NCI-H187 treated with DMSO at 0.1 percent for 48 hours (cell line): ENCODE results near the gene KCNQ4.

Experiments
- DNase-seq: peaks from one replicate; lab custom pipeline; 2025; lab: John Stamatoyannopoulos, UW

Gene KCNQ4

DNA sequence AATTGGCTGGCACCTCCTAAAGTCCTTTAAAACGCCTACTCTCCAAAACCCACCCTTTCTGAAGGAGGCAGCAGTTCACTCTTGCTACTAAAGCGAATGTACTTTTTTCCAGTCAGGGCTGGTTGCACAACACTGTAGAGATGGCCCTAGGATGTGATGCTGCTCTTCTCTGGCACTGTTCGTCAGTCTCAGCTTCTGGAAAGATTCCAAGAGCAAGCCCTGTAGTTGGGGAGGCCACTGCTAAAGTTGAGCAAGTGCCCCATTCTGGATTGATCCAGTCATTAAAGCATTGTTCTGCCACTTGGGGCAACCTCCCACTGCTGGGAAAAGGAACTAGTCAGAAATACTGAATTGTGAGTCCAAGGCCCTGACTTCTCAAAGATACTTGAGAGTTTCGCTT, 28.5 kb upstream of the KCNQ4 start:
- DNase-seq: no peak

DNA sequence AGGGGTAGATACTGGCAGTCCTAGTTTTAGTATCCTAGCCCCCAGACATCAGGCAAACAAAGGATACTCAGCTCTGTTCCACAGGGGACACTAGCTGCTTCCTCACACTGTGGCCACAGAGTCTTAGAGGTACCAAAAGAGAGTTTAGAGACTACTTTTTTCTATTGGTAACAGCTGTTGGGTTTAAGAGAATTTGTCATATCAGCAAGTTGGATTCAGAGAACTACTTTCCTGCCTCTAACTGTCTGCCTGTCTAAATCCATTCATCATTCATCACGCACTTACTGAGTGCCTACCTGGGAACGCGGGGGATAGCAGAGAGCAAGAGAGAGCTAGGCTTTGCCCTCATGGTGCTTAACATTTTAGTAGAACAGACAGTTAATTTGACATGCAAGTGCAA, 27.1 kb upstream of the KCNQ4 start:
- no peak for DNase-seq

DNA sequence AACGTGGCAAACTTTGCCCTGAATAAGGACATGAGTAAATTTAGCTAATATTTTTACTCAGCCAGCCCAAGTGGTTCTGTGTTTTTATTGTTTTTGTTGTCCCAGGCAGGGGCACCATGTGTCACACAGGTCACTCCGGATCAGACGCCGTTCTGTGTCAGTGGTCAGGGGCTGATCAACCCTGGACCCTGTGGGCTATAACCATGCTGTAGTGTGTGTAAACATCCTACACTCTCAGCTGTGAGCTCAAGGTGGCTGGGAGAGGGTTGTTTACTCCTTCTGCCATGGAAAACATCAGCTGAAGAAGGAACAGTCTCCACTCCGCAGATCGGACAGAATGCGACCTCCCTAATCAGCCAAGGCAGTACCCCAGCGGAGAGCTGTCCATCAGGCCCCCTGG, 26.5 kb upstream of the KCNQ4 start:
- DNase-seq: no peak

DNA sequence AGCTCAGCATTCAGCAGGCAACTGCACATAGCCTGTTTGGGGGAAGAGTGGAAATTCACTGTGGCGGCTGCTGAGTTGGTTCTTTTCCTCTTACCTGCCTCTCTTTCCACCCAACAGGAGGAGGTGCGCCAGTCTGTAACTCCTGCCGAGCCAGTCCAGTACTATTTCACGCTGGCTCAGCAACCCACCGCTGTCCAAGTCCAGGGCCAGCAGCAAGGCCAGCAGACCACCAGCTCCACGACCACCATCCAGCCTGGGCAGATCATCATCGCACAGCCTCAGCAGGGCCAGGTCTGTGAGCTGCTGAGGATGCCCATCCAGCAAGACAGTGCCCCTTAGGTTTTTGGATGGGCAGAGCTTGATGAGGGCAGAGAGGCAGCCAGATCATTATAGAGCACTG, 25.6 kb upstream of the KCNQ4 start:
- DNase-seq: no peak

DNA sequence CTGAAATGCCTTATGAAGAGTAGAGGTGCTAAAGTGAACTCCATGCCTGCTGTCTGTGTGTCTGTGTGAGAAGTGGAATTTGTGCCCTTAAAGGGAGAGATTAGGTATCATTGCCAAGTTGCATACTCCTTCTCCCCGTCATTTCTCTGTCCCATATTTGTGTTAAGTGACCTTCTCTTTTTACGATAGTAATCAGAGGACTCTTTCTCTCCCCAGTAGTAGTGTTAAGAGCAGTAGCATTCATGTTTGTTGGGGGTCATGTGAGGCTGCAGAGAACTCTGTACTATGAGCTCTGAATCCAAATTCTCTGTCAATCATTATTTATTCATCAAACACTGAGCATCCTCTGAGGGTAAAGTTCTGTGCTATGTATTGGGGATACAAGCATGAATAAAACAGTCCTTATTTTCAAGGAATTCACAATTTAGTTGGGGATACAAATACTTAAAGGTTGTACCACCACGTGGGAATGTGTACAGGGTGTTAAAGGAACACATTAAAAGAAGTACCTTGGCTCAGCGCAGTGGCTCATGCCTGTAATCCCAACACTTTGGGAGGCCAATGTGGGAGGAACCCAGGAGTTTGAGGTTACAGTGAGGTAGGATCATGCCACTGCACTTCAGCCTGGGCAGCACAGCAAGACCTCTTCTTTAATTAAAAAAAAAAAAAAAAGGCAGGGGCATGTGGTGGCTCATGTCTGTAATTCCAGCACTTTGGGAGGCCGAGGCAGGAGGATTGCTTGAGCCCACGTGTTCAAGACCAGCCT, 24.8 kb upstream of the KCNQ4 start:
- DNase-seq: no peak

DNA sequence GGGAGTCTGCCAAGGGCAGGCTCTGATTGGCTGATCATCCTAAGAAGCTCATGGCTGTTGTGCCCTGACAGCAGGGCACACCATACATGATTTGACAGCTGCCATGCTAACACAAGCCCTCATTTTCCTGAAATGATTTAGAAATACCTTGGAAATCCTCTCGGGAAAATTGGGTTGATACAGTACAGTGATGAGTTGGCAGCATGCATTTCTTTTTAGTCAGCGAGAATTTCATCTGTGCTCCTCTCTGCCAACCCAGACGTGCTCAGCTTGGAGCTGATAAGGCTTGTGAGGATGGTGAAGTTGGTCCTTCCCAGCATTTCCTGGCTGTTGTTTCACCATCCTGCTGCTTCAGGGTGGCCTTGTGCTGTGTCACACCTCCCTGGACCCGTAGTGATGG, 22.6 kb upstream of the KCNQ4 start:
- DNase-seq: no peak

DNA sequence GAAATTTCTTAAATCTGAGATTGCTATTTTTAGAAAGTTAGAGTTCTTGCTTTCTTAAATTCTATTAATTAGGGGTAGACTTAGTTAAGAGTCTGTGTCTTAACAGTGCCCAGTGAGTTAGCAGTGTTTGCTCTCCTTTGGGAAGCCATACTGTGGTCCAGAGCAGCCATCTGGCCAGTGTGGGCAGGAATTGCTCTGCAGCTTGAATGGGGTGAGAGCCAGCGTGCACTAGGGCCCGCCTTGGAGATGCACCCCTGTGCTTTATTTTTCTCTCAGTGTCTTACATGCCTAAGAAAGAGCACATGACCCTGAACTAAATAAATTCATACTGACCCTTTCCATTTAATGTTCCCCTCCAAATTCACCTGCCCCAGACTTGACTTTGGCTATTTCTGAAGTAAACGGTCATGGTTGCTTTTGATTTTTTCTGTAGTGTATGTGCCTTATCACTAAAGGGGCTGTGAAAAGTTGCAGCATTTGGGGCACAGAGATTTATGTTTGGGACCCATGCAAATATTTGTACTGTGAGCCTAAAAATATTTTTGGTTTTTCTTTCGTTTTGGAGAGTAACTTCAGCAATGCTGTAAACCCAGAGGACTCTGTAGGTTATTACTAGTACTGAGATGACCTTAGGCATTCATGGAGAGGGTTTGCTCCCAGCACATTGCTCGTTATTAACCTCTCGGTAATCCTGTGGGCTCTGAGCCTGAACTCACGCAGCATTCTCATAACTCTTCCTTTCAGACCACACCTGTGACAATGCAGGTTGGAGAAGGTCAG, 21.3 kb upstream of the KCNQ4 start:
- DNase-seq: no peak

DNA sequence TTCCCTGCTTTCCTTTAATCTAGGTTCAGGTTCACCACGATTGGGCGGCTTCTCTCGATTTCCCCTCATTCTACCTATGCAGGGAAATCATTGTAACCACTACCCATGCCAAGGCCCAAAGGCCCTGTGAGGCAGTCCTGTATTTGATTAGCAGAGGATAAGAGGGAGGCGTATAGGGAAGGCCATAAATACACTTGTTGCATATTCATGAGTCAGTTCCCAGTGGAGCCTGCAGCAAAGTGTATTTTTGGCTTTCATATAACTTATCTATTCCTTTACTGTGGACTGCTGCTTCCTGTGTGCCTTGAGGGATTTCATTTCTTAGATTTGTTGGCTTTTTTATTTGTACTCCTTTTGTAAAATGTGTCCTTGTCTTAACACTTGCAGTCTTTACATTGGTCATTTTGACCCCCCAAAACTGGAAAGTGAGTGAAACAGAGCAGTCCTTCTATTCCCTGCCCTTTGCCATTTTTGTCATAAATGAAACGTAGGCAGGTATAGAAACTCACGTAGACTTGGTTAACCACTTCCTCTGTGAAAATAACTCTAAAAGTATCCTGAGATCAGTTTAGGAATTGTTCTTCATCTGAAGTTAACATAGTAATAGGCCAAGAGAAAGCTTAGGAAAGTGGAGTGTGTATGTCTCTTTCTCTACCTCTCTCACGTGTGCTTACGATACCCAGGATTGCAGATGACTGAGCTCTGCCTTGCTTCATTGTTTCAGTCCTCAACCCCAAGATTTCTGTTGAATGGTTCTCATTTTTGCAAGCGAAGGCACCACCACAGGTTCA, 19.6 kb upstream of the KCNQ4 start:
- no peak for DNase-seq

DNA sequence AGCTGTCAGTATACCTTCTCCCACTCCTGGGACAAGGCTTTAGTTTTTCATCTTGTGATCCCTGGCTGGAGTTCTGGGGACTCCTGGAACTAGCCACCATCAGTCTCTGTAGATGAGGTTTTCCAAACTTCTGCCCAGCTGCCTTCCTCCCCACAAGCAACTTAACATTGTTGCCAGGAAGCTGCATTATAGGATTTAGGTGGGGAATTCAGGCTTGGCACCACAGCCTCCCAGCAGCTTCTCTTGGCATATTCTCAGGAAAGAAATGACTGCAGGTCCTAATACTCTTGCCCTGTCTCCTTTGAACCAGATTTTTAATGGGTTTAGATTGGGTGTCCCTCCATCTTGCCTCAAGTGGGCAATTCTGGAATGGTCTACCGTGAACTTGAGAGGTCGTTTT, 18.6 kb upstream of the KCNQ4 start:
- DNase-seq: no peak

DNA sequence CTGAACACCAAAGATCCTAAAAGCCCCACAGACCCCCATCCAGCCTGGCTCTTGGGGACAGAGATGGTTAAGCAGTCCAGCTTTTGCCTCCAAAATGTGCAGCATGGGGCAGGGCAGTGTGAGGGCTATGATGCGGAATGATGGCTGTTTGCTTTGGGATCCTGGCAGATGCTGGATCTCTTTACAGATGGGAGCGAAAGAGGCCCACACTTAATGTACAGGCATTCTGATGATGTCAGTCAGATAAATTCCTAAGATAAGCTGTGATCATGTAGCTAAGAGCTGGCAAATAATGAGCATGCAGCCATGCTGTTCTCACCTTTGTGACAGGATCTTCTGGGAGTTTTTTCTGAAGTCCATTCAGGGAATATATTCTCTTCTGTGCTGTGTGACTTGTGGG, 17.6 kb upstream of the KCNQ4 start:
- no peak for DNase-seq

DNA sequence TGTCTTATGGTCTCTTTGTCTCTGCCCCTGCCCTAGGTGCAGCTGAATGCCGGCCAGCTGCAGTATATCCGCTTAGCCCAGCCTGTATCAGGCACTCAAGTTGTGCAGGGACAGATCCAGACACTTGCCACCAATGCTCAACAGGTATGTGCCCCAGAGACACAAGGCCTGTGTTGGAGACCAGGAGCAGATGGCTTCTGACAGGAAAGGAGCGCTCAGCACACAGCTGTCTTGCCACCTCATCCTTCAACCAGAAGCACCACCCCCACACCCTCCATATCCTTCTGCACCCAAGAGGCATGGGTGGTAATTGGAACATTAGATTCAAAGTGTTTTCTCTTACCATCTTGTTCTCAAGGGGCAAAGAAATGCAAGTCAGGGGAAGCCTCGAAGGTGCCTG, 17.0 kb upstream of the KCNQ4 start:
- no peak for DNase-seq

DNA sequence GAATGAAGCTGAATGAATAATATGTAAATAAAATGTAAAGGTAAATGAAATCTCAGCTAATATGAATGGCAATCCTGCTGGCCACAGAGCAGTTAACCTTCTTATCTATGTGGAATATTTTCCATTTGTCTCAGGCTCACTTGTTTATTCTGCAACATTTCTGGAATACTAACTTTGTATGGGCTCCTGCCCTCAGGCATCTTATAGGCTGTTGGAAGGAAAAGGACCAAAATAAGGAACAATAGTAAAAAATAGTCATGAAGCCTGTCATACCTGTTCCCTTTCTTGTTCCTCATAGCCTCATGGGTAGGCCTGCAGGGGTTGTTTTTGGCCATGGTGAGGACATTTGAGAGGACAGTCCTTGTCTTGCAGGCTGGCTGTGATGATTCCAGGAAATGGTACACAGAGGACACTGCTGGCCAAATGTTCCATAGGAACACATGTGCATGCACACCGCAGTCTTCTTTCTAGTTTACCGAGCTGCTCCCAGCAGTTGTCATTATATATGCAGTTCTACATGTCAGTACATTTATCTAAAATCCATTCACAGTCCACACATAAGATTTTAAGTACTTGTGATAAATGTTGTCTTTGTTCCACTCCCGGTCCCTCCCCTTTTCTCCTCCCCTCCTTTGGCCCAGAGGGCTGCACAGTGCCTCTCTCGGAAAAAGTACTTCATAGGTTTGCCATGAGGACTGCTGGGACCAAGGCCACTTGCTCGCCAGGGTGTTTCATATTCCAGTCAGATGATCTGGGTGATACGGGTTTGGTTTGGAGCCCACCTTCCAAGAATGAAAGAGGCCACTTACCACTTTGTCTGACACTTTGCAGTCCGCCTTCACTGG, 15.2 kb upstream of the KCNQ4 start:
- no peak for DNase-seq

DNA sequence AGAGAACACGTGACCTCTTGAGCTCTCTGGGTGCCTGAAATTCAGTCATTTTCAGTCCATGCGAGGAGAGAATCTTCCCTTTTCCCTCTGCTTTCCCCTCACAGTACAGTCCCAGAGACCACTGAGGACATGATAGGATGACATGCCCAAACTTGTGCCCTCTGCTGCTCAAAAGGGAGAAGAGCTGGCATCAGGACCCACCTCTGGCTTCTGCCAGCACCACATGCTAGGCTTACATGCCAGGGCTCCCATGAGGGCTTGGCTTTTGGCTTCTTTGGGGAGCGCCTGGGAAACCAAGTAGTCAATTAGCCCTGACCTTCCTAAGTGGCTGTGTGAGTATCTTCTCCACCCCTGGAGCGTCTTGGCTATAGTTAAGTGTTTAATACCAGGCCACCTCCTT, 13.8 kb upstream of the KCNQ4 start:
- no peak for DNase-seq

DNA sequence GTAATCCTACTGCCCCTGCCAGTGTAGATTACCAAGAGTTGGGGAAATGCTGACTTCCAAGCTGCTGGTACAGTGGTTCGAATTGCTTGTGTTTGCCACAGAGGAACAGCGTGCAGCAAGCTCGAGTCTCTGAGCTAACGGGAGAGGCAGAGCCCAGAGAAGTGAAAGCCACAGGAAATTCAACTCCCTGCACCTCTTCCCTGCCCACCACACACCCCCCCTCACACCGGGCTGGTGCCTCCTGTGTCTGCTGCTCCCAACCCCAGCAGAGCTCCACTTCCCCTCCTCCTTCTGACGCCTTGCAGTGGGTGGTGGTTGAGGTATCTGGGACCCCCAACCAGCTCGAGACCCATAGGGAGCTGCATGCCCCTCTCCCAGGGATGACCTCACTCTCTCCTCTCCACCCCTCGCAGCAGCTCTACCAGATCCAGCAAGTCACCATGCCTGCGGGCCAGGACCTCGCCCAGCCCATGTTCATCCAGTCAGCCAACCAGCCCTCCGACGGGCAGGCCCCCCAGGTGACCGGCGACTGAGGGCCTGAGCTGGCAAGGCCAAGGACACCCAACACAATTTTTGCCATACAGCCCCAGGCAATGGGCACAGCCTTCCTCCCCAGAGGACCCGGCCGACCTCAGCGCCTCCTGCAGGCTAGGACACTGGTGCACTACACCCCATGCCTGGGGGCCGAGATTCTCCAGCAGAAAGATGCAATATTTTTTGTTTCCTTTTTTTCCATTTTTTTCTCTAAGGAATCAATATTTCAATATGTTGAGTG, 13.1 kb upstream of the KCNQ4 start:
- DNase-seq: no peak

DNA sequence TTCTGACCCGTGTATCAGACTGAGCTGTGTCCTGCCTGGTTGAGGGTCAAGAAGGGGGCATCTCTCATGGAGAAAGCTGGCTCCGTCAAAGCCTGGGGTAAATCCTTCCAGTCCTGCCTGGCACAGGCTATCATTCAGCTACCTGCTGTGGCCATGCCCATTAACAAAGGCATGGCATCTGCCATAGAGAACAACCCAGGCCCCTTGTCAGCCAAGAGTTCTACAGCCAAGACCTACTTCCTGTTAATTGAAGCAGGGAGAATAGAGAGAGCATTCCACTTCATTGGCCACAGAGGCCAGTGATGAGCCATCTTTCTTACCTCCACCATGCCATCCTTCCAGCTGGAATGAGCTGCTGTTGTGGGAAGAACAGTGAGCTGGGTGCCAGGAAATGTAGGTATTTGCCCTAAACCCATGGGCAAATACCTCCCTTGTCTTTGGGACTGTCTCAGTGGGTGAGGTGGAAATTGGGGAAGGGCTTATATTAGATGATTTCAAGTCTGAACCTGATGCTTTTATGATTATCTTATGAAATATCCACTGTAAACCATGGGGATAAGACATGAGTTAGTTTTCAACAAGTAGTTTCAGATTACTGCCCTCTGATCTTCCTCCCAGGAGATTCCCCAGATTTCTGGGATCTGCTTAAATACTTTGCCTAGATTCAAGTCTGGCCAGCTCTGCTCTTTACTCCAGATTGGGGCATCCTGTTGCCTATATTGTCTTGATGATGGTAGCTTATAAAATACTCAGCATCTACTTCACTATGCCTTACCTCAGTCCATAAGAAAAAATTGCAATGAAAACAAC, 11.2 kb upstream of the KCNQ4 start:
- no peak for DNase-seq

DNA sequence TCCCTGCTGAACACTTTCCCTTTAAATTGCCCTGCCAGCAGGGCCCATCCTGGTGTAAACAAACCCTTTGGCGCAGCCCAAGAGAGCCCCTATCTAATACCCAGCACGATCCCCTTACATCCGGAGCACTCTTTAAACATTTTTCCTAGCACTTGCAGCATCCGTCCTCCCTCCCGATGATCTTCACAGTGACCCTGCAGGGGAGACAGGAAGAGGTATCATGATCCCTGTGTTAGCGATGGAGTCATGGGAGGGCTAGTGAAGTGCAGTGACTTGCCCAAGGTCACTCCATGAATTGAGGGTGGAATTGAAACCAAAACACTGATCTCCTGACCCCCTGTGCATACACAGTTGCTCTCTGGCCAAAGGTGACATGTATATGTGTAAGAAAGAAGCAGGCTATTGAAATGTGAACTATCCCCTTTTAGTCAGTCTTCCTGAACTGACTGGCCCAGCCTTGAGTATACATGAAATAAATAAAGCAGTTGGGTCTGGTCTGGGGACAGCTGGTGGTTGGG, 9.8 kb upstream of the KCNQ4 start:
- no peak for DNase-seq

DNA sequence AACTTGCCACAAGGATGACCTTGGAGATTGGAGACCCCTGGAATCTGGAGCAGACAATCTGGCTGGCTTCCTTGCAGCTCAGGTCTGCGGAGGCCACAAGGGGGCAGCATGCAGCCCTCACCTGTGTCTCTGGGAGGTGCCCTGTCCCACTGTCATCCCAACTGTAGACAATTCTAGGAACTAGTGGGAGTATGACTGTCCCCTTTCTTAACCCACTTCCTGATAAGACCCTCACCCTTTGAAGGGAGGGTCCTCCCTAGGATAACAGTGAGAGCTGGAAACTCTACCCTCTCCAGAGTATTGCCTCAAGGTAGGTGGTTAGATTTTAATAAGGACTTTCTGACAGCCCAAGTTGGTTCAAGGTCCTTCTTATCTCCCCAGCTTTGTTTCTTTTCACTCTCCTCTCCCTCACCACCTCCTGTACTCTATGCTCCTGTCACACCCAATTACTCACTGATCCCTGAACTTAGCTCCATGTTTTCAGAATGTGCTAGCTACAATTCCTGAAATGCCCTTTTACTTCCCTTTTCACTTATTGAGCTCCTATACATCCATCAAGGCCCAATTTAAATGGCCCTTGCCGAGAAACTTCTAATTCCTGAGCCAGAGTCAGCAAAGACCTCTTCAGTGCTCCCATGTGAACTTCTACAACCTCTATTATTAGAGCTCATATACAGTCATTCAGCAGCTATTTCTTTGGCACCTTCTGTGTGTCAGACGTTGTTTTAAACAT, 9.2 kb upstream of the KCNQ4 start:
- DNase-seq: no peak

DNA sequence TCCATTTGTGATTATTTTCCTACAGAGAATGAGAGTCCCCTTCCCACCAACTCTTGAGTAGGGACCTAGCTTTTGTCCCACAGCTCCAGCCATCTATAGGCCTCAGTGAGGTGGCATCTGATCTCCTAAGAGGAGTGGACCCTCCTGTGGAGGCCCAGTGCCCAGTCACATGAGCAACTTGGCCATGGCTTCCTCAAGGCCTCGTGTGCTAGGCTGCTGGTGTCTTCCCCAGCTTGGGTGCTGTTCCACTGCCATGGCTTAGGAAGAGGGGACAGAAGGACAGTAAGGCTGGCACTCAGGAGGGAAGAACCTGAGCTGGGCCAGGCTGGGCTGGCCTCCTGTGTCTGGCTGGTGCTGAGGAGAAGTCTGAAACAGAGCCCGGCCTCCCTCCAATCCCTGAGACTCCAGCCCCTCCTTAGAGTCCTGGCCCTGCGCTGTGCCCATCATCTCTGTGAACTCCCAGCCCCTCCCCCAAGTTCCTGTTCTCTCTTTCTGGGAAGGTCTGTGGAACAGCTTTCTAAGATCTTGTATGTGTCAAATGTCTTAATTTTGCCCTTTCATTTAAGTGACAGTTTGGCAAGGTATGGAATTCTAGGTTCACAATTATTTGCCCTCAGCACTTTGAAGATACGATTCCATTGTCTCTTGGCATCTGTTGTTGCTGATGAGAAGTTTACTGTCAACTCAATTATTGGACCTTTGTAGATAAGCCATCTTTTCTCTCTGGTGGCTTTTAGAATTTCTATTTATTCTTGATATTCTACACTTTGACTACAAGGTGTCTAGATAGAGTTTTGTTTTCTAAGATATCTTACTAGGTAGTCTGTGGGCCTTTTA, 7.1 kb upstream of the KCNQ4 start:
- no peak for DNase-seq
